Fibroblast of upper back skin (primary cell): ENCODE results near the gene SLTM.
A peak's percentile ranks its signal among the peaks of the same experiment; 100 is the strongest.
"Not testable (repeated sequence)": the region's sequence is repeated elsewhere in the genome, so short reads cannot be mapped to it uniquely, and the experiment has no call there.

Experiments used
- DNase-seq: peaks from one replicate; pipeline ENCODE4 v3.0.0-alpha.2; 2013

SLTM gene

GRCh38 chr15:58933281-58934113, at the start of gene SLTM:
Gene SLTM, minus strand, starts transcription at chr15:58933679. Its CDS starts 114 bp downstream, at chr15:58933565.
- peak; percentile 93 for DNase-seq

- no peak for DNase-seq
Observed at GRCh38 chr15:58983261-58983660, 49.8 kb upstream of the SLTM start.

- no peak for DNase-seq
Observed at GRCh38 chr15:58981808-58982475, 48.5 kb upstream of the SLTM start.

GRCh38 chr15:58980351-58980939, 47.0 kb upstream of the SLTM start:
- DNase-seq: peak; percentile 49

GRCh38 chr15:58977887-58978286, 44.4 kb upstream of the SLTM start:
- DNase-seq: no peak

GRCh38 chr15:58967479-58967878, 34.0 kb upstream of the SLTM start:
- DNase-seq: no peak

GRCh38 chr15:58966698-58967097, 33.2 kb upstream of the SLTM start:
- peak; percentile 68 for DNase-seq

GRCh38 chr15:58962662-58963565, 29.4 kb upstream of the SLTM start:
- peak; percentile 53 for DNase-seq

- no peak for DNase-seq
Observed at GRCh38 chr15:58962136-58962535, 28.7 kb upstream of the SLTM start.

GRCh38 chr15:58958811-58959210, 25.3 kb upstream of the SLTM start:
- no peak for DNase-seq

- DNase-seq: peak; percentile 65
Observed at GRCh38 chr15:58957101-58957973, 23.9 kb upstream of the SLTM start.

GRCh38 chr15:58952751-58953150, 19.3 kb upstream of the SLTM start:
- DNase-seq: peak; percentile 25

- DNase-seq: peak; percentile 76
Observed at GRCh38 chr15:58951388-58952007, 18.0 kb upstream of the SLTM start.

- no peak for DNase-seq
Observed at GRCh38 chr15:58947179-58947578, 13.7 kb upstream of the SLTM start.

GRCh38 chr15:58934974-58935373, 1.5 kb upstream of the SLTM start:
- DNase-seq: not testable (repeated sequence)

GRCh38 chr15:58934521-58934920, 1.0 kb upstream of the SLTM start:
- DNase-seq: peak; percentile 6

- no peak for DNase-seq
Observed at GRCh38 chr15:58934114-58934447, 602 bp upstream of the SLTM start.

GRCh38 chr15:58932710-58933280, 684 bp downstream of the SLTM start:
- peak; percentile 12 for DNase-seq

- DNase-seq: peak; percentile 50
Observed at GRCh38 chr15:58931987-58932588, 1.4 kb downstream of the SLTM start.

- no peak for DNase-seq
Observed at GRCh38 chr15:58929891-58930416, 3.5 kb downstream of the SLTM start.
